K562 (cell line): Measurements from ENCODE around the gene NAA15. TPM values are rescaled to one million over a fixed set of nuclear protein-coding genes. Genes with fewer than 3 reads are reported as not detected.

Source experiments
- ATAC-seq: fragments of 200-7000 bp; cut with Tn5 transposase; 3 replicates; pipeline ENCODE4 v1.9.1; 2020; ENCODE audit warnings: moderate library complexity
- Bru-seq: library from RNA; stranded (reverse); fragments of 400-500 nt; gene quantifications from one replicate; lab custom pipeline; 2021; lab: Mats Ljungman, UMichigan
- BruChase-seq, 2 experiments: library from RNA; stranded (reverse); fragments of 400-500 nt; gene quantifications; one replicate each; lab custom pipeline; 2021; lab: Mats Ljungman, UMichigan
- BruUV-seq: library from RNA; stranded (reverse); fragments of 400-500 nt; replicated peaks from 2 replicates; lab custom pipeline; 2021; lab: Mats Ljungman, UMichigan
- CTCF ChIA-PET: fragments of 300-600 bp; formaldehyde crosslinking; extraction: SDS; loops from one replicate; lab custom pipeline; 2021; ENCODE audit warnings: low intra/inter-chr PET ratio; lab: Yijun Ruan, JAX
- POLR2A ChIA-PET: fragments of 300-600, 350-650 bp; sonication (Branson Sonifier 250); formaldehyde crosslinking; extraction: SDS; loops from one replicate; lab custom pipeline; 2021; ENCODE audit warnings: antibody characterized with exemption, inconsistent platforms; lab: Yijun Ruan, JAX
- DNase-seq, 4 experiments: peaks; one replicate each; pipeline versions ENCODE4 v3.0.0 to v3.0.0-alpha.2; 2011 to 2018; ENCODE audit warnings: low spot score in 3 of 4, mixed read lengths in 3 of 4; ENCODE audit errors: extremely low read depth in 1 of 4
- FAIRE-seq: peaks from 2 replicates; lab custom pipeline; 2011; peaks lifted over from hg19 to GRCh38; lab: Jason Lieb, UNC
- H2AFZ ChIP-seq: 2 replicates; pipeline ENCODE4 v1.6.0; 2011; ENCODE audit warnings: low read depth, low read length, control low read depth, inconsistent platforms
- H3K27ac ChIP-seq: fragments of 200-600 bp; 3 replicates; pipeline ENCODE4 v1.8.0; 2011; ENCODE audit warnings: low read depth, mild to moderate bottlenecking, control low read depth, inconsistent platforms, low read length, moderate library complexity, mixed read lengths; ENCODE audit errors: extremely low read depth
- H3K27me3 ChIP-seq, 2 experiments: fragments of 300-600 bp in 1 of 2; 2 replicates in 1 of 2; 3 replicates in 1 of 2; pipeline versions ENCODE4 v1.6.0 to v1.8.0; 2011; ENCODE audit warnings: inconsistent platforms in 2 of 2, low read length in 2 of 2, mild to moderate bottlenecking in 1 of 2, mixed read lengths in 1 of 2, moderate library complexity in 1 of 2; ENCODE audit not compliant: control insufficient read depth in 2 of 2, insufficient read depth in 2 of 2
- H3K36me3 ChIP-seq: fragments of 300-600 bp; 3 replicates; pipeline ENCODE4 v1.8.0; 2011; ENCODE audit warnings: mild to moderate bottlenecking, low read length, inconsistent platforms; ENCODE audit not compliant: control insufficient read depth, insufficient read depth
- H3K4me1 ChIP-seq, 2 experiments: fragments of 200-600 bp in 1 of 2; replicated peaks in 1 of 2; 2 replicates in 1 of 2; 3 replicates in 1 of 2; pipeline versions ENCODE4 v1.5.1 to v1.8.0; 2011; ENCODE audit warnings: inconsistent platforms in 2 of 2, low read length in 2 of 2, mild to moderate bottlenecking in 1 of 2, mixed read lengths in 1 of 2, moderate library complexity in 1 of 2; ENCODE audit not compliant: control insufficient read depth in 2 of 2, insufficient read depth in 2 of 2
- H3K4me2 ChIP-seq: 2 replicates; pipeline ENCODE4 v1.6.1; 2011; ENCODE audit warnings: low read length, control low read depth, inconsistent platforms, mixed read lengths; ENCODE audit not compliant: insufficient read depth
- H3K4me3 ChIP-seq: fragments of 200-600 bp; sonication (generic), shearing (Covaris generic); 2 replicates; pipeline ENCODE4 v1.5.1; 2016; ENCODE audit warnings: control low read depth, inconsistent platforms
- H3K79me2 ChIP-seq: fragments of 200-600 bp; 3 replicates; pipeline ENCODE4 v1.8.0; 2011; ENCODE audit warnings: low read length, inconsistent platforms; ENCODE audit not compliant: control insufficient read depth, insufficient read depth
- H3K9ac ChIP-seq, 2 experiments: 2 replicates each; pipeline versions ENCODE4 v1.6.0 to v1.6.1; 2011; ENCODE audit warnings: low read depth in 2 of 2, low read length in 2 of 2, control low read depth in 1 of 2, inconsistent platforms in 1 of 2, mild to moderate bottlenecking in 1 of 2, mixed read lengths in 1 of 2; ENCODE audit not compliant: insufficient read depth in 1 of 2
- H3K9me1 ChIP-seq: one replicate; pipeline ENCODE4 v1.6.0; 2011; ENCODE audit warnings: inconsistent platforms, mild to moderate bottlenecking, low read length, moderate library complexity; ENCODE audit not compliant: control insufficient read depth, insufficient read depth
- H3K9me3 ChIP-seq: replicated peaks from 2 replicates; pipeline ENCODE4 v1.5.1; 2011; ENCODE audit warnings: low read depth, low read length, inconsistent platforms; ENCODE audit not compliant: control insufficient read depth, insufficient read depth
- H4K20me1 ChIP-seq: replicated peaks from 2 replicates; pipeline ENCODE4 v1.6.1; 2011; ENCODE audit warnings: low read length, inconsistent platforms, mixed read lengths; ENCODE audit not compliant: control insufficient read depth, insufficient read depth
- CCAR2 ChIP-seq: fragments of 200-400 bp; formaldehyde crosslinking; IDR thresholded peaks from 2 replicates; pipeline ENCODE4 v1.6.1; 2017; ENCODE audit warnings: mild to moderate bottlenecking, low read depth, low read length
- CREM ChIP-seq: IDR thresholded peaks from 2 replicates; pipeline ENCODE4 v1.6.1; 2014; ENCODE audit warnings: antibody characterized with exemption, low read depth
- CXXC5 ChIP-seq: fragments of 250-450 bp; sonication (Bioruptor Pico); IDR thresholded peaks from 2 replicates; pipeline ENCODE4 v1.8.0; 2022; ENCODE audit warnings: inconsistent platforms, mild to moderate bottlenecking, moderate library complexity
- EP300 ChIP-seq: IDR thresholded peaks from 2 replicates; pipeline ENCODE4 v1.6.1; 2012; ENCODE audit warnings: low read length, improper control_type of control experiment
- ESRRA ChIP-seq: fragments of 450-650 bp; IDR thresholded peaks from 2 replicates; pipeline ENCODE4 v1.6.1; 2014; ENCODE audit warnings: low read depth, mild to moderate bottlenecking, moderate library complexity, borderline replicate concordance
- FUS ChIP-seq: fragments of 200-400 bp; formaldehyde crosslinking; optimal IDR thresholded peaks from 2 replicates; pipeline ENCODE3; 2017; ENCODE audit warnings: low read depth, low read length
- GATAD2B ChIP-seq: fragments of 450-650 bp; IDR thresholded peaks from 2 replicates; pipeline ENCODE4 v1.6.1; 2017; ENCODE audit warnings: mild to moderate bottlenecking, borderline replicate concordance
- KDM1A ChIP-seq, 2 experiments: fragments of 450-650 bp; IDR thresholded peaks; 2 replicates each; pipeline ENCODE4 v1.6.1; 2016; ENCODE audit warnings: mild to moderate bottlenecking in 2 of 2
- MTA2 ChIP-seq: fragments of 450-650 bp; IDR thresholded peaks from 2 replicates; pipeline ENCODE4 v1.6.1; 2016; ENCODE audit warnings: low read depth
- RBM25 ChIP-seq: fragments of 200-400 bp; formaldehyde crosslinking; IDR thresholded peaks from 2 replicates; pipeline ENCODE4 v1.6.1; 2018; ENCODE audit warnings: low read length, low read depth, moderate library complexity; ENCODE audit not compliant: severe bottlenecking
- TAF1 ChIP-seq: IDR thresholded peaks from 2 replicates; pipeline ENCODE4 v1.6.1; 2011; ENCODE audit warnings: mild to moderate bottlenecking, low read length, moderate library complexity; ENCODE audit not compliant: insufficient read depth, control insufficient read depth, severe bottlenecking; ENCODE audit errors: extremely low read depth
- TEAD1 ChIP-seq, 2 experiments: fragments of 450-650 bp in 1 of 2; sonication (generic) in 1 of 2; formaldehyde crosslinking; IDR thresholded peaks; 2 replicates each; pipeline versions ENCODE4 v1.4.0 to v1.8.0; 2020 to 2022; ENCODE audit warnings: mild to moderate bottlenecking in 2 of 2, missing genetic modification reagents in 1 of 2
- ZKSCAN3 ChIP-seq: fragments of 250-450 bp; sonication (Bioruptor Pico); IDR thresholded peaks from 2 replicates; pipeline ENCODE4 v1.4.0; 2020
- WGBS: fragments of 100-300 bp; shearing (Covaris generic); methylation state at CpG from one replicate; pipeline ENCODE4 v1.1.6; 2016; ENCODE audit warnings: low coverage, mixed read lengths; ENCODE audit not compliant: insufficient coverage; ENCODE audit errors: missing lambda C conversion rate; 5-methylcytosine and 5-hydroxymethylcytosine counted together
- in situ Hi-C: fragments of 300-500 bp; cut with MboI; formaldehyde crosslinking; loops from 4 replicates; pipeline ENCODE4 v1.15.0; 2018; ENCODE audit warnings: inconsistent platforms, mixed read lengths
- intact Hi-C: fragments of 100-400 bp; cut with micrococcal nuclease; formaldehyde crosslinking; loops from 2 replicates; pipeline ENCODE4 v1.14.2; 2022
- long read RNA-seq, 3 experiments: library from polyadenylated mRNA in 2 of 3; library from RNA in 1 of 3; unstranded in 2 of 3; stranded (forward) in 1 of 3; transcript quantifications; one replicate each; pipeline ENCODE4 v2.0.0, GENCODE V29; 2019 to 2022
- polyA minus RNA-seq, 3 experiments: library from RNA; depleted of rRNA, polyadenylated mRNA; stranded (reverse); fragments of >200 nt; gene quantifications; 2 replicates each; pipeline ENCODE4 v1.2.3, GENCODE V29; 2011
- polyA plus RNA-seq, 8 experiments: library from polyadenylated mRNA; depleted of rRNA in 4 of 8; stranded (reverse) in 5 of 8; unstranded in 3 of 8; fragments of >200 nt; fragmentation: Nextera tagmentation in 2 of 8; fragmentation: Illumina TruSeq in 1 of 8; extraction: Ambion mirVana in 2 of 8; extraction: Trizol in 1 of 8; gene quantifications; 2 replicates each; pipeline versions ENCODE4 v1.2.1 to v1.2.3, GENCODE V29; 2011 to 2014; ENCODE audit warnings: inconsistent platforms in 1 of 8, missing spikeins in 1 of 8
- total RNA-seq, 7 experiments: library from RNA; depleted of rRNA in 6 of 7; stranded (reverse); fragments of >200 nt in 6 of 7; fragmentation: Illumina TruSeq in 2 of 7; extraction: Trizol in 2 of 7; gene quantifications; 2 replicates each; pipeline versions ENCODE4 v1.2.1 to v1.2.3, GENCODE V29; 2011 to 2021; ENCODE audit warnings: low replicate concordance in 1 of 7
- TF ChIP-seq, protein P1 (sequence below): sonication (generic); formaldehyde crosslinking; IDR thresholded peaks from 2 replicates; pipeline ENCODE4 v1.8.1; 2023; ENCODE audit warnings: mild to moderate bottlenecking, missing genetic modification reagents

Gene NAA15
- 31.5 and 142 TPM in 2 replicates for total RNA-seq (2011; cell fraction: chromatin; rRNA removed; ENCODE audit: low replicate concordance)
- 14.3 and 21.7 TPM in 2 replicates for total RNA-seq (2011; cell fraction: nucleolus; rRNA removed)
- total RNA-seq (2011; cell fraction: nucleoplasm; rRNA removed) = 41.9 and 67.9 TPM in 2 replicates
- total RNA-seq (2014; rRNA removed) = 63.2 and 67.6 TPM in 2 replicates
- total RNA-seq (2014; rRNA removed; fragmentation: Illumina TruSeq; extraction: Trizol) = 114 and 126 TPM in 2 replicates
- total RNA-seq (2015; rRNA removed; fragmentation: Illumina TruSeq; extraction: Trizol) = 87.5 and 96.4 TPM in 2 replicates
- 117 TPM in 2 replicates for total RNA-seq (2021)
- 39.8 and 61.9 TPM in 2 replicates for polyA plus RNA-seq (2011; rRNA removed)
- polyA plus RNA-seq (2011; cell fraction: cytosol; rRNA removed) = 5.5 and 10.9 TPM in 2 replicates
- polyA plus RNA-seq (2011; cell fraction: nucleus; rRNA removed) = 10.4 and 12.4 TPM in 2 replicates
- 29.9 and 48.2 TPM in 2 replicates for polyA plus RNA-seq (2012)
- polyA plus RNA-seq (2014; fragmentation: Illumina TruSeq; extraction: Trizol) = 60.4 and 76.4 TPM in 2 replicates
- polyA plus RNA-seq (2014; fragmentation: Nextera tagmentation; extraction: Ambion mirVana) = 10 to 100 TPM; 37.8 to 41.3 TPM
- 45.9 and 48.9 TPM in 2 replicates for polyA plus RNA-seq (2014; rRNA removed)
- 148 and 165 TPM in 2 replicates for polyA minus RNA-seq (2011; rRNA and poly(A)+ RNA removed)
- polyA minus RNA-seq (2011; cell fraction: cytosol; rRNA and poly(A)+ RNA removed) = 44.9 and 54.8 TPM in 2 replicates
- 25.8 and 45.7 TPM in 2 replicates for polyA minus RNA-seq (2011; cell fraction: nucleus; rRNA and poly(A)+ RNA removed)
- percentile 92 among the genes with signal in this experiment for Bru-seq, nascent RNA
- percentile 94 among the genes with signal in this experiment for BruChase-seq, experiment 1, labeled RNA remaining after a 2-hour chase
- percentile 94 among the genes with signal in this experiment for BruChase-seq, experiment 2, labeled RNA remaining after a 6-hour chase
- long read RNA-seq, experiment 1, full-length matches to known transcripts = 42 of 210 reads
- long read RNA-seq, experiment 1, partial matches to known transcripts = 149 of 210 reads
- long read RNA-seq, experiment 1, other reads (novel, unspliced or antisense) = 19 of 210 reads
- long read RNA-seq, experiment 2, full-length matches to known transcripts = 8 of 99 reads
- long read RNA-seq, experiment 2, partial matches to known transcripts = 67 of 99 reads
- long read RNA-seq, experiment 2, other reads (novel, unspliced or antisense) = 24 of 99 reads
- long read RNA-seq, experiment 3, full-length matches to known transcripts = 2 of 139 reads
- long read RNA-seq, experiment 3, partial matches to known transcripts = 114 of 139 reads
- long read RNA-seq, experiment 3, other reads (novel, unspliced or antisense) = 23 of 139 reads

DNA sequence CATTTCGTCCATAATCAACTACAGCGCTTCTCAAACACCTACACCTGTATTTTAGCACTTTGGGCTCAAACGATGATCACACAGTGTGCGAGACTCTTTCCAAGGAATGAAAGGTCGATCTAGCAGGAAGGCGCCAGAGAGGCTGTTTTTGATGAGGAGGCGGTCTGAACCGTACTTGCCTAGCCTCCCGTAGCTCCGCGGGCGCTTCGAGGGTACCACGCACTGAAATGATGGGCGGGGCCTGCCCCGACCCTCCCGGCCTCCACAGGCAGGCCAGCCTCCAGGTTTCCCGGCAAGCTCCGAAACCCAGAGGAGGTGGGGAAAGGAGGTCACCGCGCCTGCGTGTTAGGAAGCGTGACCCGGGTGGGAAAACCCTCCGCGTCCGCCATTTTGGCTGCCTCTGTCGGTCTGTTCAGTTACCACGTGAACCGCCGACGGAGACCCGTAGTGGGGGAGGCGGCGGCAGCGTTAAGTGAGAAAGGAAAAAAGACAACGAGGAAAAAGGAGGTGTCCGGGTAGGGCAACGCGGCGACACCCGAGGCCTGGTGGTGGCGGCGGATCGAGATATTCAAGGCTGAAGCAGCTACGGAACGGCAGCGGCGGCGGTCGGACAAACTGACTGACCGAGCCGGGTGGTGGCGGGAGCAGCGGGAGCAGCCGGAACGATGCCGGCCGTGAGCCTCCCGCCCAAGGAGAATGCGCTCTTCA lies at the start of gene NAA15:
Gene NAA15, plus strand, starts transcription at position 393 of the 708 bp plus-strand sequence. Its CDS starts 273 bp downstream, at position 666.
- Histone ChIP-seq H3K4me2 (peak within 1 kb of the TSS; percentile 97), H4K20me1 (peaks cover 9% of the 10 kb centered on the region; the same call in 1 of the 2 replicates), H3K4me1 (peaks cover 11 to 12% of the 10 kb centered on the region in 2 experiments), H3K27ac (peak within 1 kb of the TSS; percentile 98), H3K79me2 (peaks cover 97% of the 10 kb centered on the region), H2AFZ (peak within 1 kb of the TSS; percentile 88), H3K9me3 (0 out of 2 replicates have a peak, but pooled peaks cover 7% of the 10 kb centered on the region), H3K36me3 (peaks cover 31% of the 10 kb centered on the region), H3K9ac (peak within 1 kb of the TSS; percentile 96 to 100), H3K4me3 (peak within 1 kb of the TSS; percentile 99), H3K27me3 (no peaks in the 10 kb centered on the region), H3K9me1 (no peaks in the 10 kb centered on the region)
- peak; percentile 87 for ATAC-seq
- under 1% methylated on average over 60 of the region's 61 CpGs for WGBS
- in situ Hi-C loops (no loop called here), intact Hi-C loops (loop anchor here (2.0 kb wide), 2 partner anchors 124 to 154 kb away; partner anchors contain the start of genes ELF2 and RAB33B)
- POLR2A ChIA-PET = interaction anchor here (0.6 to 3.1 kb wide), 24 partner anchors 8 to 222 kb away, joined by 3 to 23 read pairs (median 4); no protein-coding TSS in a partner anchor
- CTCF ChIA-PET = interaction anchor here (1.4 kb wide), 1 partner anchor 202 kb away, joined by 4 read pairs; no protein-coding TSS in a partner anchor
- DNase-seq = peak; percentile 94 to 99 (median 96)
- BruUV-seq = no TSS peak
- peak; percentile 92 for FAIRE-seq
- no peak for TF ChIP-seq KDM1A (IDR thresholded peaks at IDR 0.05)
- no peak for TF ChIP-seq GATAD2B
- TF ChIP-seq ESRRA = peak; percentile 37; the same call in 1 of the 2 replicates
- TF ChIP-seq EP300 = no peak
- TF ChIP-seq, protein P1, sequence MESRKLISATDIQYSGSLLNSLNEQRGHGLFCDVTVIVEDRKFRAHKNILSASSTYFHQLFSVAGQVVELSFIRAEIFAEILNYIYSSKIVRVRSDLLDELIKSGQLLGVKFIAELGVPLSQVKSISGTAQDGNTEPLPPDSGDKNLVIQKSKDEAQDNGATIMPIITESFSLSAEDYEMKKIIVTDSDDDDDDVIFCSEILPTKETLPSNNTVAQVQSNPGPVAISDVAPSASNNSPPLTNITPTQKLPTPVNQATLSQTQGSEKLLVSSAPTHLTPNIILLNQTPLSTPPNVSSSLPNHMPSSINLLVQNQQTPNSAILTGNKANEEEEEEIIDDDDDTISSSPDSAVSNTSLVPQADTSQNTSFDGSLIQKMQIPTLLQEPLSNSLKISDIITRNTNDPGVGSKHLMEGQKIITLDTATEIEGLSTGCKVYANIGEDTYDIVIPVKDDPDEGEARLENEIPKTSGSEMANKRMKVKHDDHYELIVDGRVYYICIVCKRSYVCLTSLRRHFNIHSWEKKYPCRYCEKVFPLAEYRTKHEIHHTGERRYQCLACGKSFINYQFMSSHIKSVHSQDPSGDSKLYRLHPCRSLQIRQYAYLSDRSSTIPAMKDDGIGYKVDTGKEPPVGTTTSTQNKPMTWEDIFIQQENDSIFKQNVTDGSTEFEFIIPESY = peak; percentile 37; the same call in 1 of the 2 replicates
- TF ChIP-seq ZKSCAN3 = no peak
- peak in 1 of 2 experiments; percentile 77; a peak in 1 of 4 replicates for TF ChIP-seq TEAD1 (CRISPR knock-in tag; IDR thresholded peaks at IDR 0.05)
- no peak for TF ChIP-seq FUS
- peak; percentile 74 for TF ChIP-seq CREM
- no peak for TF ChIP-seq CCAR2
- 0 out of 2 replicates have a peak, but pooled peaks have one; percentile 16 for TF ChIP-seq MTA2
- peak; percentile 86 for TF ChIP-seq CXXC5 (CRISPR knock-in tag)
- no peak for TF ChIP-seq RBM25
- peak; percentile 90 for TF ChIP-seq TAF1
